ENCODE results near the gene GIT1.

GIT1 gene

DNA sequence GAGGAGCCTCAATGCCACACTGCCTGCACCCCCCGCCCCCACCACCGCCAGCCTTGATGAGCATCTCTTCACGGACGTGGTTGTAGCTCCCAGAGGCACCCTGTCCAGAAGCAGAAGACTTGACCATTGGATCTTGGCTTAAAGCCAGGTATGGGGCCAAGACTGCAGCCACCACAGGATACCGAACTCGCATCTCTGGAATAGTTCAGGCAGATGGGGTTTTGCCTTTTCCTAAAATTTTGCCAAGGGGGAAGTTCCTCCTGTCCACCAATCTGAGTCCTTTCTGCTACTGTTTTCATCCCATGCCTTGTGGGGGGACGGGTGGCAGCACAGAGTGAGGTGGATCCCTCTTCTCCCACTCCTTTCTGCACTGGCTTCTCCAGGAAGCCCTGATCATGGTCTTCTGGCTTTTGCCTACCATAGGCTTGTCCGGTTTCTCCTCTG is 32.3 kb upstream of the GIT1 start:
- DNase-seq (ENCODE audit: insufficient read length): no peak
- TF ChIP-seq TAF1 (IDR thresholded peaks at IDR 0.05; ENCODE audit: borderline replicate concordance, low read depth, low read length): no peak
- TF ChIP-seq POLR2A (IDR thresholded peaks at IDR 0.05; ENCODE audit: low read depth, low read length): no peak
- no peak for TF ChIP-seq POLR2AphosphoS5 (IDR thresholded peaks at IDR 0.05; ENCODE audit: low read depth, low read length)
- no peak for FAIRE-seq

DNA sequence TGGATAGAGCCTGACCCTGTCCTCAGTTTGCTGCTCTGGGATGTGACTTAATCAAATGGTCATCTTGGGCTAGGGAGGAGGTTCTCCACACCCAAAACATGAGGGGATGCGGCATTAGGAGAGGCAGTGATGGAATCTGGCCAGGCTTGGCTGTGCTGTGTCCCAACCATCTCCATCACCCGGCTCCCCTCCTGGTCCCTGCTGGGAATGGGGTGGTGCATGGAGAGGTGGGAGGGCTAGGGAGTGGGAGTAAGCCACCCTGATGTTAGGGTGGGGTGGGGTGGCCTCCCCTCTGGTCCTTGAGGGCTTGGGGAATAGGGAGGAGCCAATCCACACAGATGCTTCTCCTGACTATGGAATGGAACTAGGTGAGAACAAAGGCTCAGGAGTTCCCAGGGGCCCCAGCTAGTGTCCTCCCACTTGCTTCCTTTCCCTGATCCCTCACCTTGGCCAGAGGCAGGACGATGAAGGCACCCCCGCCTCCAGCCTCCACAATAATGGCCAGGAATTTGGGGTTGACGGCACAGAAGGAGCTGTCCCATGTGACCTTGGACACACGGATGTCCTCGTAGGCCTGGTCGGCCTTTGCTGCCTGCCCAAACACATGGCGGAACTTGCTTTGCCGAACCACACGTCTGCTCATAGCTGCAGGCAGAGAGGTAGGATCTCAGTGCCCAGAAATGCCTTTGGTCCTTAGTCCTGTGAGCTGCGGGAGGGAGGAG is 31.5 kb upstream of the GIT1 start:
- TF ChIP-seq TAF1 (IDR thresholded peaks at IDR 0.05; ENCODE audit: borderline replicate concordance, low read depth, low read length) (no peak), POLR2AphosphoS5 (IDR thresholded peaks at IDR 0.05; ENCODE audit: low read depth, low read length) (no peak), POLR2A (IDR thresholded peaks at IDR 0.05; ENCODE audit: low read depth, low read length) (no peak)
- no peak for FAIRE-seq
- no peak for DNase-seq (ENCODE audit: insufficient read length)

DNA sequence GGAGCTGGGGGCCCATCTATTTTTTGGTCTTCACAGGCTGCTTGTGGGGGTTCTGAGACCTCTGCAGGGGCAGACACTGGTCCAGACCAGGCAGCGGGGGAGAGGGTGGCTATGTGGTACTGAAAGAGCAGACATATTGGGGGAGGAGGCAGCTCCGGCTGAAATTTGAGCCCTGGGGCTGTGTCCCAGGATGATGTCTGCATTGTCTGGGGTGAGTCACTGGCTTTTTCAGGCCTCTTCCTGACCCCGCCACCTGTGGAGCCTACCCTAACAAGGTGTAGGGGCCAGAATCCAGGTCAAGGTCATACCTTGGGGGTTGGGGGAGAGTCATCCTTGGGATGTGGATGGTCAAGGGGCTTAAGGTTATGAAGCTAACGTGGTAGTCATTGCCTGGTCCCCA is 30.8 kb upstream of the GIT1 start:
- FAIRE-seq: no peak
- no peak for TF ChIP-seq POLR2AphosphoS5 (IDR thresholded peaks at IDR 0.05; ENCODE audit: low read depth, low read length)
- TF ChIP-seq POLR2A (IDR thresholded peaks at IDR 0.05; ENCODE audit: low read depth, low read length): no peak
- TF ChIP-seq TAF1 (IDR thresholded peaks at IDR 0.05; ENCODE audit: borderline replicate concordance, low read depth, low read length): no peak
- DNase-seq (ENCODE audit: insufficient read length): no peak

GRCh38 chr17:29619251-29619650 is 29.8 kb upstream of the GIT1 start:
- no peak for FAIRE-seq
- no peak for DNase-seq (ENCODE audit: insufficient read length)
- TF ChIP-seq TAF1 (IDR thresholded peaks at IDR 0.05; ENCODE audit: borderline replicate concordance, low read depth, low read length): no peak
- TF ChIP-seq POLR2AphosphoS5 (IDR thresholded peaks at IDR 0.05; ENCODE audit: low read depth, low read length): no peak
- TF ChIP-seq POLR2A (IDR thresholded peaks at IDR 0.05; ENCODE audit: low read depth, low read length): no peak

DNA sequence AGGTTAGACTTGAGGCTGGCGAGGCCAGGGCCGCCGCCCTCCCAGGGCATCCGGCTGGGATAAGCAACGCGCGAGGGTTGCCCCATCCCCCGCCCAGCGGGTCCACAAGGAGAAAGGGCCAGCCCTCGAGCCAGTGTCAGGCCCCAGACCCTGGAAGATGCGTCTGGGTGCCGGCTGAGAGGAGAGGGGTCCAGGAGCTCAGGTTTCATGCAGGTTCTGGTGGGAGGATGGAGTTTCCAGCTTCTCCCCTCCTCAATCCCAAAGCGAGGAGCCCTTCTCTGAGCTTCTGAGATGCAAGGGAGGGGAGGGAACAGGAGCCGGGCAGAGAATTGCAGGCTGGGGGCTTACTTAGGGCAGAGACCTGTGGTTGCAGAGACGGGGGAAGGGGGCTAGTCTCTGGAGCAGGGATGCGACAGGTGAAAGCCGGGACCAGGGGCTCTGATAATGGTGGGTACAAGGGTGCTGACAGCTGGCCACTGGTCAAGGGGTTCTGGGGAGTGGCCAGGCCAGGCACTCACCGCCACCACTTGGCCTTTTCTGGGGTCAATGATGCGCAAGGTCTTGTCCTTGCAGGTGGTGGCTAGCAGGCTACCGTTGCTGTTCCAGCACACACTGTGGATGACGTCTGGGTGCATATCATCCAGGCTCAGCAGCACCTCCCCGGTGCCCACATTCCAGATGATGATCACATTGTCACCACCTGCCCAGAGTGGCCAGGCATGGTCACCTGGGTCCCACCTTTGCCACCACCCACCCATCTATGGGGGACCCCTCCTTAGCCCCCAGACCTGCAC is 29.0 kb upstream of the GIT1 start:
- DNase-seq (ENCODE audit: insufficient read length) (no peak), FAIRE-seq (peak; percentile 67)
- TF ChIP-seq POLR2AphosphoS5 (IDR thresholded peaks at IDR 0.05; ENCODE audit: low read depth, low read length): no peak
- no peak for TF ChIP-seq POLR2A (IDR thresholded peaks at IDR 0.05; ENCODE audit: low read depth, low read length)
- TF ChIP-seq TAF1 (IDR thresholded peaks at IDR 0.05; ENCODE audit: borderline replicate concordance, low read depth, low read length): no peak

- TF ChIP-seq POLR2A (IDR thresholded peaks at IDR 0.05; ENCODE audit: low read depth, low read length) (no peak; the same call in 1 of the 2 replicates), POLR2AphosphoS5 (IDR thresholded peaks at IDR 0.05; ENCODE audit: low read depth, low read length) (no peak), TAF1 (IDR thresholded peaks at IDR 0.05; ENCODE audit: borderline replicate concordance, low read depth, low read length) (no peak)
- FAIRE-seq: no peak
- peak; percentile 82 for DNase-seq (ENCODE audit: insufficient read length)
Observed at GRCh38 chr17:29617481-29618271, 28.2 kb upstream of the GIT1 start.

DNA sequence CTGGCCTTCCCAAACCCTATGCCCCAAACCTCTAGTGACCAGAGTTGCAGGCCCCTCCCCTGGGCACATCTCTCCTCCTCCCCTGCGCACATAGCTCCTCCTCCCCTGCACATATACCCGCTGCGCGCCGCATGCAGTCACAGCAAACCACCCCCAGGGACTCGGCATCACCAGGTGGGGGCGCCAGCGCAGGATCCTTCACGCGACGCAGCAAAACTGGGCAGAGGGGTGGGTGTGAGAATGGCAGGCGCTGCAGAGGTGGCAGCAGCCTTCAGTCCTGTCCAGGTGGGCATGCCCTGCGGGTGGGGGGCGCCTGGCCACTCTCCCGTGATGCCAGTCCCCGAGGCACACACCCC is 27.7 kb upstream of the GIT1 start:
- FAIRE-seq (peak; percentile 98), DNase-seq (ENCODE audit: insufficient read length) (peak; percentile 88)
- TF ChIP-seq TAF1 (IDR thresholded peaks at IDR 0.05; ENCODE audit: borderline replicate concordance, low read depth, low read length): no peak
- TF ChIP-seq POLR2AphosphoS5 (IDR thresholded peaks at IDR 0.05; ENCODE audit: low read depth, low read length): no peak
- 0 out of 2 replicates have a peak, but pooled peaks have one; percentile 40 for TF ChIP-seq POLR2A (IDR thresholded peaks at IDR 0.05; ENCODE audit: low read depth, low read length)

- DNase-seq (ENCODE audit: insufficient read length): no peak
- TF ChIP-seq POLR2A (IDR thresholded peaks at IDR 0.05; ENCODE audit: low read depth, low read length) (no peak), POLR2AphosphoS5 (IDR thresholded peaks at IDR 0.05; ENCODE audit: low read depth, low read length) (no peak), TAF1 (IDR thresholded peaks at IDR 0.05; ENCODE audit: borderline replicate concordance, low read depth, low read length) (no peak)
- FAIRE-seq: peak; percentile 68
Observed at GRCh38 chr17:29616300-29617048, 27.0 kb upstream of the GIT1 start.

- FAIRE-seq (peak; percentile 93), DNase-seq (ENCODE audit: insufficient read length) (peak; percentile 88)
- TF ChIP-seq POLR2A (IDR thresholded peaks at IDR 0.05; ENCODE audit: low read depth, low read length) (no peak), TAF1 (IDR thresholded peaks at IDR 0.05; ENCODE audit: borderline replicate concordance, low read depth, low read length) (no peak), POLR2AphosphoS5 (IDR thresholded peaks at IDR 0.05; ENCODE audit: low read depth, low read length) (no peak)
Observed at GRCh38 chr17:29615492-29616299, 26.2 kb upstream of the GIT1 start.

GRCh38 chr17:29615048-29615385 is 25.6 kb upstream of the GIT1 start:
- FAIRE-seq: peak; percentile 90
- TF ChIP-seq TAF1 (IDR thresholded peaks at IDR 0.05; ENCODE audit: borderline replicate concordance, low read depth, low read length) (no peak), POLR2AphosphoS5 (IDR thresholded peaks at IDR 0.05; ENCODE audit: low read depth, low read length) (no peak), POLR2A (IDR thresholded peaks at IDR 0.05; ENCODE audit: low read depth, low read length) (no peak)
- no peak for DNase-seq (ENCODE audit: insufficient read length)

Measured in GM12892 (cell line).